Endometrial microvascular endothelial cells (primary cell): ENCODE results near the gene ABCF2. TPM values are rescaled to one million over a fixed set of nuclear protein-coding genes. Genes with fewer than 3 reads are reported as not detected.

Experiments used
- in situ Hi-C: cut with HindIII; loops from 2 replicates; pipeline ENCODE4 v1.10.0; 2017; ENCODE audit warnings: low sequenced_read_pairs, low pct_unique_long_range_greater_than_20kb; ENCODE audit errors: inconsistent ontology term
- total RNA-seq: library from RNA; depleted of rRNA; stranded (reverse); fragments of >200 nt; gene quantifications from one replicate; pipeline ENCODE4 v1.2.3, GENCODE V29; 2015; ENCODE audit errors: inconsistent ontology term

ABCF2 gene
- total RNA-seq, 1 donor from 2014 or later = 89.1 TPM

GRCh38 chr7:151244196-151244840 is 17.3 kb upstream of the ABCF2 start:
- in situ Hi-C loops = no loop called here

GRCh38 chr7:151243408-151244195 is 16.6 kb upstream of the ABCF2 start:
- in situ Hi-C loops = no loop called here

GRCh38 chr7:151243045-151243349 is 16.0 kb upstream of the ABCF2 start:
- in situ Hi-C loops = no loop called here

- in situ Hi-C loops = no loop called here
Observed at GRCh38 chr7:151242159-151243044, 15.4 kb upstream of the ABCF2 start.

GRCh38 chr7:151241755-151242096 is 14.7 kb upstream of the ABCF2 start:
- in situ Hi-C loops = no loop called here

- in situ Hi-C loops = no loop called here
Observed at GRCh38 chr7:151240942-151241754, 14.1 kb upstream of the ABCF2 start.

GRCh38 chr7:151240536-151240935 is 13.5 kb upstream of the ABCF2 start:
- in situ Hi-C loops = no loop called here

- in situ Hi-C loops = no loop called here
Observed at GRCh38 chr7:151239837-151240459, 12.9 kb upstream of the ABCF2 start.

GRCh38 chr7:151238924-151239836 is 12.2 kb upstream of the ABCF2 start:
- in situ Hi-C loops = no loop called here

GRCh38 chr7:151238190-151238810 is 11.3 kb upstream of the ABCF2 start:
- in situ Hi-C loops = no loop called here

GRCh38 chr7:151237244-151238189 is 10.5 kb upstream of the ABCF2 start:
- in situ Hi-C loops = no loop called here

- in situ Hi-C loops = no loop called here
Observed at GRCh38 chr7:151236406-151236805, 9.4 kb upstream of the ABCF2 start.

GRCh38 chr7:151235091-151235787 is 8.2 kb upstream of the ABCF2 start:
- in situ Hi-C loops = no loop called here

- in situ Hi-C loops = no loop called here
Observed at GRCh38 chr7:151233804-151234203, 6.8 kb upstream of the ABCF2 start.

- in situ Hi-C loops = no loop called here
Observed at GRCh38 chr7:151232917-151233701, 6.1 kb upstream of the ABCF2 start.
